ENCODE measurements around the gene LENG1.

Gene LENG1

GRCh38 chr19:54149021-54149812 lies 10.3 kb downstream of the LENG1 start (continued):
- no peak for TF ChIP-seq PRDM2 (tag by site-specific recombination; IDR thresholded peaks at IDR 0.05; ENCODE audit: borderline replicate concordance)
- no peak for TF ChIP-seq GLIS1 (tag by site-specific recombination; IDR thresholded peaks at IDR 0.05)

GRCh38 chr19:54148158-54148557 lies 11.4 kb downstream of the LENG1 start:
- H3K4me3 ChIP-seq (ENCODE audit: low read depth, low read length) = no peak overlapping the region
- no peak overlapping the region for H3K27ac ChIP-seq (ENCODE audit: extremely low read depth, low read depth, low read length)
- no peaks in the 10 kb centered on the region for H3K4me1 ChIP-seq (ENCODE audit: control insufficient read depth, insufficient read depth, low read length)
- ChIA-PET CTCF (interaction anchor here (1.3 kb wide), 1 partner anchor 9 kb away, joined by 5 read pairs; no protein-coding TSS in a partner anchor), POLR2A (interaction anchor here (3.9 to 8.0 kb wide), 2 partner anchors 10 to 11 kb away, joined by 23 to 87 read pairs; partner anchors contain the start of genes CNOT3 and LENG1)
- H3K36me3 ChIP-seq (ENCODE audit: control insufficient read depth in 2 of 2, insufficient read depth in 1 of 2, low read length in 2 of 2) = peaks cover 70 to 98% of the 10 kb centered on the region in 2 experiments
- TF ChIP-seq ZNF175 (tag by site-specific recombination; IDR thresholded peaks at IDR 0.05) (no peak), ZNF37A (tag by site-specific recombination; IDR thresholded peaks at IDR 0.05) (no peak), GFI1B (tag by site-specific recombination; IDR thresholded peaks at IDR 0.05) (no peak), ZFHX2 (tag by site-specific recombination; conservative IDR thresholded peaks at IDR 0.05) (peak; percentile 90), ZNF133 (tag by site-specific recombination; IDR thresholded peaks at IDR 0.05) (no peak), ZNF274 (IDR thresholded peaks at IDR 0.05; ENCODE audit: low read length) (no peak), ZNF274 (tag by site-specific recombination; IDR thresholded peaks at IDR 0.05; ENCODE audit: borderline replicate concordance) (no peak), REPIN1 (tag by site-specific recombination; IDR thresholded peaks at IDR 0.05; ENCODE audit: low read depth) (no peak), GLIS1 (tag by site-specific recombination; IDR thresholded peaks at IDR 0.05) (no peak), EGR2 (tag by site-specific recombination; IDR thresholded peaks at IDR 0.05; ENCODE audit: low read depth) (peak; percentile 84), ELK4 (IDR thresholded peaks at IDR 0.05; ENCODE audit: borderline replicate concordance, low read depth, low read length) (no peak), ZBTB8A (tag by site-specific recombination; IDR thresholded peaks at IDR 0.05) (no peak), ZNF596 (tag by site-specific recombination; IDR thresholded peaks at IDR 0.05) (no peak)
- TF ChIP-seq, protein P1, sequence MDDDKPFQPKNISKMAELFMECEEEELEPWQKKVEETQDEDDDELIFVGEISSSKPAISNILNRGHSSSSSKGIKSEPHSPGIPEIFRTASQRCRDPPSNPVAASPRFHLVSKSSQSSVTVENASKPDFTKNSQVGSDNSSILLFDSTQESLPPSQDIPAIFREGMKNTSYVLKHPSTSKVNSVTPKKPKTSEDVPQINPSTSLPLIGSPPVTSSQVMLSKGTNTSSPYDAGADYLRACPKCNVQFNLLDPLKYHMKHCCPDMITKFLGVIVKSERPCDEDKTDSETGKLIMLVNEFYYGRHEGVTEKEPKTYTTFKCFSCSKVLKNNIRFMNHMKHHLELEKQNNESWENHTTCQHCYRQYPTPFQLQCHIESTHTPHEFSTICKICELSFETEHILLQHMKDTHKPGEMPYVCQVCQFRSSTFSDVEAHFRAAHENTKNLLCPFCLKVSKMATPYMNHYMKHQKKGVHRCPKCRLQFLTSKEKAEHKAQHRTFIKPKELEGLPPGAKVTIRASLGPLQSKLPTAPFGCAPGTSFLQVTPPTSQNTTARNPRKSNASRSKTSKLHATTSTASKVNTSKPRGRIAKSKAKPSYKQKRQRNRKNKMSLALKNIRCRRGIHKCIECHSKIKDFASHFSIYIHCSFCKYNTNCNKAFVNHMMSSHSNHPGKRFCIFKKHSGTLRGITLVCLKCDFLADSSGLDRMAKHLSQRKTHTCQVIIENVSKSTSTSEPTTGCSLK (tag by site-specific recombination; IDR thresholded peaks at IDR 0.05) = no peak
- H3K9me3 ChIP-seq (ENCODE audit: control insufficient read depth, insufficient read depth, low read depth, low read length) = no peaks in the 10 kb centered on the region
